ENCODE measurements around the gene JUND. TPM values are rescaled to one million over a fixed set of nuclear protein-coding genes. Genes with fewer than 3 reads are reported as not detected.

JUND gene
- total RNA-seq, 1 experiment from 2014 or later = 103 TPM

- Histone ChIP-seq H3K14ac (ENCODE audit: insufficient read depth, low read length) (no peak overlapping the region), H3K23me2 (ENCODE audit: insufficient read length, low read depth, low read length, poor library complexity, severe bottlenecking) (peaks cover 16% of the 10 kb centered on the region), H4K20me1 (ENCODE audit: control insufficient read depth, insufficient read depth, insufficient read length) (no peaks in the 10 kb centered on the region), H3K9ac (ENCODE audit: extremely low read depth, insufficient read length, low read length) (no peak overlapping the region), H3T11ph (ENCODE audit: low read length) (no peak overlapping the region), H3K79me2 (ENCODE audit: insufficient read depth, low read length) (peaks cover 25% of the 10 kb centered on the region; the same call in 1 of the 2 replicates), H3K4me1 (ENCODE audit: insufficient read depth, low read length) (peaks cover 8% of the 10 kb centered on the region; the same call in 1 of the 2 replicates), H3K27ac (ENCODE audit: insufficient read length, low read depth, low read length) (no peak overlapping the region), H2BK12ac (ENCODE audit: insufficient read length, low read depth, low read length) (no peak overlapping the region), H2BK20ac (ENCODE audit: low read depth, low read length, poor library complexity, severe bottlenecking) (no peak overlapping the region), H3K27me3 (ENCODE audit: insufficient read depth, low read length) (no peaks in the 10 kb centered on the region), H3K23ac (ENCODE audit: insufficient read length, low read depth, low read length) (no peak overlapping the region), H2BK15ac (ENCODE audit: low read depth, low read length) (no peak overlapping the region), H2BK120ac (ENCODE audit: low read depth, low read length, poor library complexity, severe bottlenecking) (no peak overlapping the region), H2AK5ac (ENCODE audit: insufficient read length, low read length) (no peak overlapping the region), H3K4ac (ENCODE audit: low read depth, low read length) (no peak overlapping the region), H2AFZ (ENCODE audit: low read length) (no peak overlapping the region), H3K79me1 (ENCODE audit: insufficient read depth, low read depth, low read length, poor library complexity, severe bottlenecking) (no peaks in the 10 kb centered on the region), H3K18ac (ENCODE audit: insufficient read length, low read depth, low read length) (no peak overlapping the region), H4K8ac (replicated peaks; ENCODE audit: insufficient read length, low read depth, low read length) (no peak overlapping the region), H3K9me3 (ENCODE audit: control insufficient read depth, low read depth, low read length) (no peaks in the 10 kb centered on the region), H3K56ac (ENCODE audit: insufficient read length, low read depth, low read length) (no peak overlapping the region), H3K4me2 (ENCODE audit: insufficient read depth, insufficient read length, low read length) (no peak overlapping the region), H4K5ac (ENCODE audit: insufficient read length, low read depth, low read length) (no peak overlapping the region), H4K91ac (ENCODE audit: insufficient read length, low read depth, low read length) (no peak overlapping the region), H2BK5ac (ENCODE audit: insufficient read length, low read length) (no peak overlapping the region)
- WGBS (ENCODE audit: extremely low coverage, insufficient read length, low lambda C conversion rate) = no CpG with 5 or more reads among the region's 7 CpGs
- TF ChIP-seq CTCF (conservative IDR thresholded peaks at IDR 0.05) = no peak
- Mint-ChIP-seq H3K36me3 (ENCODE audit: insufficient read depth in 1 of 3, low read depth in 3 of 3) (peaks cover 22 to 37% (median 30%) of the 10 kb centered on the region in 3 experiments), H3K4me1 (peaks cover 22 to 32% of the 10 kb centered on the region in 2 experiments), H3K27me3 (ENCODE audit: low read depth) (no peaks in the 10 kb centered on the region), H3K9me3 (no peaks in the 10 kb centered on the region), H3K27ac (peak overlapping the region; percentile 34 to 65 (median 60); a peak in 2 of 7 replicates), H3K4me3 (no peak overlapping the region)
- DNase-seq = no peak
These were observed 38.2 kb upstream of the JUND start for GRCh38 chr19:18319591-18320135.

Data from H9 (cell line).